ENCODE data around the gene NEK1. TPM values are rescaled to one million over a fixed set of nuclear protein-coding genes. Genes with fewer than 3 reads are reported as not detected.
"Not testable (repeated sequence)": the region's sequence is repeated elsewhere in the genome, so short reads cannot be mapped to it uniquely, and the experiment has no call there.

The NEK1 gene
- total and polyA plus RNA-seq, 4 donors = 3.6 to 32.9 (median 9.3) TPM

- Histone ChIP-seq H3K9ac (ENCODE audit: insufficient read depth in 1 of 2, low read length in 2 of 2) (no peak overlapping the region), H3K4me3 (no peak overlapping the region), H3K27me3 (ENCODE audit: control insufficient read depth in 3 of 3, insufficient read depth in 3 of 3, low read length in 2 of 3) (no peaks in the 10 kb centered on the region), H3K36me3 (ENCODE audit: control insufficient read depth in 4 of 4, insufficient read depth in 4 of 4, low read length in 4 of 4) (peaks cover 0 to 14% (median 7%) of the 10 kb centered on the region in 4 donors), H3K9me3 (ENCODE audit: control insufficient read depth in 4 of 4, insufficient read depth in 3 of 4, low read length in 3 of 4) (no peaks in the 10 kb centered on the region), H3K27ac (ENCODE audit: low read depth in 1 of 2, low read length in 1 of 2) (no peak overlapping the region), H3K4me1 (ENCODE audit: control insufficient read depth in 5 of 5, insufficient read depth in 5 of 5, low read length in 5 of 5) (no peaks in the 10 kb centered on the region)
- 87 to 92% methylated on average over 3 of the region's 3 CpGs for WGBS, 2 donors
- ATAC-seq (ENCODE audit: insufficient read depth, low FRiP score) (no peak), DNase-seq (no peak)
- no peak for TF ChIP-seq CTCF (IDR thresholded peaks at IDR 0.05; ENCODE audit: control extremely low read depth, extremely low read depth)
These were observed 148.3 kb downstream of the NEK1 start for GRCh38 chr4:169464080-169464479.

GRCh38 chr4:169460081-169460480, 152.3 kb downstream of the NEK1 start:
- H3K4me3 ChIP-seq = no peak overlapping the region
- no peaks in the 10 kb centered on the region for H3K9me3 ChIP-seq (ENCODE audit: control insufficient read depth in 4 of 4, insufficient read depth in 3 of 4, low read length in 3 of 4)
- peaks cover 0 to 14% (median 7%) of the 10 kb centered on the region in 4 donors for H3K36me3 ChIP-seq (ENCODE audit: control insufficient read depth in 4 of 4, insufficient read depth in 4 of 4, low read length in 4 of 4)
- TF ChIP-seq CTCF (IDR thresholded peaks at IDR 0.05; ENCODE audit: control extremely low read depth, extremely low read depth) = no peak
- WGBS, 2 donors = 96% methylated on average over 7 of the region's 7 CpGs
- DNase-seq (no peak), ATAC-seq (ENCODE audit: insufficient read depth, low FRiP score) (no peak)
- H3K27me3 ChIP-seq (ENCODE audit: control insufficient read depth in 3 of 3, insufficient read depth in 3 of 3, low read length in 2 of 3) = no peaks in the 10 kb centered on the region
- H3K27ac ChIP-seq (ENCODE audit: low read depth in 1 of 2, low read length in 1 of 2) = no peak overlapping the region
- no peak overlapping the region for H3K9ac ChIP-seq (ENCODE audit: insufficient read depth in 1 of 2, low read length in 2 of 2)
- no peaks in the 10 kb centered on the region for H3K4me1 ChIP-seq (ENCODE audit: control insufficient read depth in 5 of 5, insufficient read depth in 5 of 5, low read length in 5 of 5)

- Histone ChIP-seq H3K9me3 (ENCODE audit: control insufficient read depth in 4 of 4, insufficient read depth in 3 of 4, low read length in 3 of 4) (no peaks in the 10 kb centered on the region), H3K27ac (ENCODE audit: low read depth in 1 of 2, low read length in 1 of 2) (no peak overlapping the region), H3K4me1 (ENCODE audit: control insufficient read depth in 5 of 5, insufficient read depth in 5 of 5, low read length in 5 of 5) (no peaks in the 10 kb centered on the region), H3K27me3 (ENCODE audit: control insufficient read depth in 3 of 3, insufficient read depth in 3 of 3, low read length in 2 of 3) (no peaks in the 10 kb centered on the region), H3K4me3 (no peak overlapping the region), H3K36me3 (ENCODE audit: control insufficient read depth in 4 of 4, insufficient read depth in 4 of 4, low read length in 4 of 4) (peaks cover 0 to 14% (median 7%) of the 10 kb centered on the region in 4 donors), H3K9ac (ENCODE audit: insufficient read depth in 1 of 2, low read length in 2 of 2) (no peak overlapping the region)
- TF ChIP-seq CTCF (IDR thresholded peaks at IDR 0.05; ENCODE audit: control extremely low read depth, extremely low read depth) = no peak
- no peak for DNase-seq
- no peak for ATAC-seq (ENCODE audit: insufficient read depth, low FRiP score)
These were observed 153.8 kb downstream of the NEK1 start for GRCh38 chr4:169458575-169458974.

GRCh38 chr4:169452644-169453043, 159.7 kb downstream of the NEK1 start:
- not testable (repeated sequence) for ATAC-seq (ENCODE audit: insufficient read depth, low FRiP score); H3K9ac ChIP-seq (ENCODE audit: insufficient read depth in 1 of 2, low read length in 2 of 2); H3K27me3 ChIP-seq (ENCODE audit: control insufficient read depth in 3 of 3, insufficient read depth in 3 of 3, low read length in 2 of 3); H3K4me3 ChIP-seq; DNase-seq; H3K36me3 ChIP-seq (ENCODE audit: control insufficient read depth in 4 of 4, insufficient read depth in 4 of 4, low read length in 4 of 4); H3K4me1 ChIP-seq (ENCODE audit: control insufficient read depth in 5 of 5, insufficient read depth in 5 of 5, low read length in 5 of 5); H3K27ac ChIP-seq (ENCODE audit: low read depth in 1 of 2, low read length in 1 of 2); H3K9me3 ChIP-seq (ENCODE audit: control insufficient read depth in 4 of 4, insufficient read depth in 3 of 4, low read length in 3 of 4)
- 48 to 52% methylated on average over 1 of the region's 1 CpG for WGBS, 2 donors

GRCh38 chr4:169448935-169449334, 163.4 kb downstream of the NEK1 start:
- WGBS, 2 donors = 88 to 94% methylated on average over 10 of the region's 10 CpGs
- H3K4me3 ChIP-seq; H3K9ac ChIP-seq (ENCODE audit: insufficient read depth in 1 of 2, low read length in 2 of 2); H3K4me1 ChIP-seq (ENCODE audit: control insufficient read depth in 5 of 5, insufficient read depth in 5 of 5, low read length in 5 of 5); DNase-seq; H3K27me3 ChIP-seq (ENCODE audit: control insufficient read depth in 3 of 3, insufficient read depth in 3 of 3, low read length in 2 of 3); ATAC-seq (ENCODE audit: insufficient read depth, low FRiP score); H3K27ac ChIP-seq (ENCODE audit: low read depth in 1 of 2, low read length in 1 of 2): not testable (repeated sequence)
- Histone ChIP-seq H3K9me3 (ENCODE audit: control insufficient read depth in 4 of 4, insufficient read depth in 3 of 4, low read length in 3 of 4) (peaks cover 0 to 11% (median 4%) of the 10 kb centered on the region in 4 donors), H3K36me3 (ENCODE audit: control insufficient read depth in 4 of 4, insufficient read depth in 4 of 4, low read length in 4 of 4) (peaks cover 5 to 19% (median 10%) of the 10 kb centered on the region in 4 donors)
